OCI-LY1 (cell line): ENCODE measurements around the gene CD81.
"Not testable (repeated sequence)": the region's sequence is repeated elsewhere in the genome, so short reads cannot be mapped to it uniquely, and the experiment has no call there.

ENCODE experiments used
- H2AFZ ChIP-seq: fragments of 200-600 bp; sonication (generic), shearing (Covaris generic); 2 replicates; pipeline ENCODE4 v1.6.0; 2014; ENCODE audit warnings: antibody characterized with exemption, mild to moderate bottlenecking, low read length
- H3F3A ChIP-seq: fragments of 200-600 bp; sonication (generic), shearing (Covaris generic); 2 replicates; pipeline ENCODE4 v1.6.0; 2014; ENCODE audit warnings: mild to moderate bottlenecking, antibody characterized with exemption, low read length, moderate library complexity; ENCODE audit not compliant: insufficient read depth
- H3K27ac ChIP-seq: fragments of 200-600 bp; sonication (generic); 2 replicates; pipeline ENCODE4 v1.5.1; 2014; ENCODE audit warnings: low read length, mixed run types, mild to moderate bottlenecking, low read depth; ENCODE audit not compliant: poor library complexity, severe bottlenecking
- H3K27me3 ChIP-seq: fragments of 200-600 bp; sonication (generic); 2 replicates; pipeline ENCODE4 v1.6.0; 2014; ENCODE audit warnings: antibody characterized with exemption, mild to moderate bottlenecking, low read length, moderate library complexity; ENCODE audit not compliant: insufficient read depth
- H3K36me3 ChIP-seq: fragments of 200-600 bp; sonication (generic); 2 replicates; pipeline ENCODE4 v1.6.1; 2014; ENCODE audit warnings: mild to moderate bottlenecking, antibody characterized with exemption, low read length, moderate library complexity, mixed read lengths; ENCODE audit not compliant: insufficient read depth
- H3K4me1 ChIP-seq: fragments of 200-600 bp; sonication (generic); 2 replicates; pipeline ENCODE4 v1.5.1; 2014; ENCODE audit warnings: mild to moderate bottlenecking, low read length, moderate library complexity; ENCODE audit not compliant: insufficient read depth, severe bottlenecking
- H3K4me2 ChIP-seq: fragments of 200-600 bp; sonication (generic), shearing (Covaris generic); 2 replicates; pipeline ENCODE4 v1.6.1; 2014; ENCODE audit warnings: low read length
- H3K4me3 ChIP-seq: fragments of 200-600 bp; sonication (generic); 2 replicates; pipeline ENCODE4 v1.5.1; 2014; ENCODE audit warnings: low read length, low read depth, mild to moderate bottlenecking, mixed read lengths; ENCODE audit not compliant: poor library complexity, severe bottlenecking
- H3K79me2 ChIP-seq: fragments of 200-600 bp; shearing (Covaris generic); 2 replicates; pipeline ENCODE4 v1.6.1; 2016; ENCODE audit warnings: mixed run types, low read length, mixed read lengths; ENCODE audit not compliant: insufficient read depth
- H3K9ac ChIP-seq: fragments of 200-600 bp; sonication (generic), shearing (Covaris generic); 2 replicates; pipeline ENCODE4 v1.6.1; 2014; ENCODE audit warnings: mild to moderate bottlenecking, low read length, mixed read lengths
- H3K9me2 ChIP-seq: fragments of 200-600 bp; sonication (generic), shearing (Covaris generic); 2 replicates; pipeline ENCODE4 v1.6.1; 2014; ENCODE audit warnings: low read depth, mild to moderate bottlenecking, low read length, mixed read lengths
- H3K9me3 ChIP-seq: fragments of 200-600 bp; shearing (Covaris generic); 2 replicates; pipeline ENCODE4 v1.6.1; 2014; ENCODE audit warnings: low read length, mixed read lengths
- H4K20me1 ChIP-seq: fragments of 200-600 bp; sonication (generic), shearing (Covaris generic); 2 replicates; pipeline ENCODE4 v1.6.0; 2016; ENCODE audit warnings: mild to moderate bottlenecking, low read length; ENCODE audit not compliant: insufficient read depth
- CTCF ChIP-seq: fragments of 200-600 bp; sonication (generic), shearing (Covaris generic); IDR thresholded peaks from 2 replicates; pipeline ENCODE4 v1.5.1; 2017; ENCODE audit warnings: mild to moderate bottlenecking, antibody characterized with exemption, low read length, moderate library complexity, mixed read lengths
- EZH2 ChIP-seq: fragments of 200-600 bp; sonication (generic), shearing (Covaris generic); IDR thresholded peaks from 2 replicates; pipeline ENCODE4 v1.8.0; 2017; ENCODE audit warnings: borderline replicate concordance, mixed run types, mild to moderate bottlenecking, antibody characterized with exemption, low read length, moderate library complexity, mixed read lengths

The CD81 gene

GRCh38 chr11:2329551-2329950 is 47.6 kb upstream of the CD81 start:
- TF ChIP-seq CTCF (no peak), EZH2 (no peak)
- Histone ChIP-seq H3K9me3 (peaks cover 7% of the 10 kb centered on the region; the same call in 1 of the 2 replicates), H3K4me2 (no peak overlapping the region), H4K20me1 (no peaks in the 10 kb centered on the region), H2AFZ (no peak overlapping the region), H3K79me2 (no peaks in the 10 kb centered on the region), H3K9me2 (no peaks in the 10 kb centered on the region), H3K4me1 (no peaks in the 10 kb centered on the region), H3K27me3 (no peaks in the 10 kb centered on the region; the same call in 1 of the 2 replicates), H3K4me3 (no peak overlapping the region), H3K27ac (no peak overlapping the region), H3K9ac (no peak overlapping the region), H3F3A (no peaks in the 10 kb centered on the region), H3K36me3 (no peaks in the 10 kb centered on the region)

GRCh38 chr11:2330696-2331095 is 46.4 kb upstream of the CD81 start:
- Histone ChIP-seq H3K9ac (no peak overlapping the region), H3K9me3 (peaks cover 7% of the 10 kb centered on the region; the same call in 1 of the 2 replicates), H2AFZ (no peak overlapping the region), H3K27me3 (no peaks in the 10 kb centered on the region; the same call in 1 of the 2 replicates), H3K4me2 (no peak overlapping the region), H4K20me1 (no peaks in the 10 kb centered on the region), H3K79me2 (no peaks in the 10 kb centered on the region), H3K27ac (no peak overlapping the region), H3K4me1 (no peaks in the 10 kb centered on the region), H3F3A (no peaks in the 10 kb centered on the region), H3K9me2 (no peaks in the 10 kb centered on the region), H3K36me3 (no peaks in the 10 kb centered on the region), H3K4me3 (no peak overlapping the region)
- TF ChIP-seq EZH2 (no peak), CTCF (no peak)

- H3K36me3 ChIP-seq: no peaks in the 10 kb centered on the region
- TF ChIP-seq EZH2 (no peak), CTCF (no peak)
- no peak overlapping the region for H3K4me3 ChIP-seq
Observed at GRCh38 chr11:2331404-2331803, 45.7 kb upstream of the CD81 start.

GRCh38 chr11:2332569-2332968 is 44.5 kb upstream of the CD81 start:
- not testable (repeated sequence) for H3K9me3 ChIP-seq, H4K20me1 ChIP-seq, H3K4me1 ChIP-seq, H3K36me3 ChIP-seq, H3K9ac ChIP-seq, H3K79me2 ChIP-seq, H3K4me2 ChIP-seq, H3F3A ChIP-seq, H3K27ac ChIP-seq, H3K4me3 ChIP-seq, H3K9me2 ChIP-seq, H3K27me3 ChIP-seq, H2AFZ ChIP-seq

More at GRCh38 chr11:2331404-2331803, 45.7 kb upstream of the CD81 start:
- Histone ChIP-seq H3K79me2 (no peaks in the 10 kb centered on the region), H3K4me1 (no peaks in the 10 kb centered on the region), H3K9ac (no peak overlapping the region), H3K9me2 (no peaks in the 10 kb centered on the region), H3K27me3 (no peaks in the 10 kb centered on the region), H3F3A (no peaks in the 10 kb centered on the region), H4K20me1 (no peaks in the 10 kb centered on the region), H3K4me2 (no peak overlapping the region), H3K27ac (no peak overlapping the region), H3K9me3 (peaks cover 7% of the 10 kb centered on the region; the same call in 1 of the 2 replicates), H2AFZ (no peak overlapping the region)

- H3K79me2 ChIP-seq, H3K27ac ChIP-seq, H3K9me3 ChIP-seq, H2AFZ ChIP-seq, H3K9ac ChIP-seq, H3K4me3 ChIP-seq, H3K9me2 ChIP-seq, H3K4me1 ChIP-seq, H3K4me2 ChIP-seq, H3K36me3 ChIP-seq, H3K27me3 ChIP-seq, H3F3A ChIP-seq, H4K20me1 ChIP-seq: not testable (repeated sequence)
Observed at GRCh38 chr11:2333486-2334205, 43.5 kb upstream of the CD81 start.
